Measurements from ENCODE around the gene SCN2A. TPM values are rescaled to one million over a fixed set of nuclear protein-coding genes. Genes with fewer than 3 reads are reported as not detected.

Gene SCN2A
- total and polyA plus RNA-seq, 9 of the 15 experiments (the other 6 are each of a cell fraction or from before 2014, with no cell fraction given), result 0.08 to 0.69 (median 0.31) TPM; not detected in 1

DNA sequence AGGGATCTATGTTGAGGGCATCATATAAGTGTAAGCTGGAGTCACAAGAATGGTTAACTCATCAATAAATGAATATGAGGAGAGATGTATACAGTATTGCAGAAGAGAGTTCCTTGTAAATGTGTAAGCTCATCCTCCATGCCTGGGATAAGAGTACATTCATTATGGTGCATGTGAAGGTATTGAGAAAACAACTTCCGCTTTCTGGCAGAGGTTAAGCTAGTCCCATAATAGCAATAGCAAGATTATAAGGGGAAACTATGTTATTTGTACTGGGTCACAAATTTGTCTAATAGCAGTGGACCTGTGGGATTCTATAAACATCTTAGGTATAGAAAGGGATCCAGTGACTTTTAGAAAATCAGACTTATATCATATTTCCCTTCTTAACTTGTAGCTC lies 44.1 kb downstream of the SCN2A start (continued):
- no peak for TF ChIP-seq CHD4 (IDR thresholded peaks at IDR 0.05; ENCODE audit: insufficient read depth, insufficient replicate concordance, low read depth, low read length, poor library complexity, severe bottlenecking)
- TF ChIP-seq SUPT5H (IDR thresholded peaks at IDR 0.05), result no peak
- TF ChIP-seq ZBTB34 (CRISPR knock-in tag; IDR thresholded peaks at IDR 0.05), result no peak
- no peak for TF ChIP-seq ETV1 (tag; conservative IDR thresholded peaks at IDR 0.05; ENCODE audit: low read depth)

- H2AFZ ChIP-seq (ENCODE audit: low read depth, low read length), result no peak overlapping the region
- no peaks in the 10 kb centered on the region for H3K4me1 ChIP-seq (replicated peaks in 1 of 2; ENCODE audit: control insufficient read depth in 2 of 2, insufficient read depth in 2 of 2, low read length in 2 of 2)
- DNase-seq (ENCODE audit: extremely low read depth in 1 of 4, low spot score in 3 of 4) (no peak), FAIRE-seq (no peak), ATAC-seq (no peak)
- no peaks in the 10 kb centered on the region for H3K36me3 ChIP-seq (ENCODE audit: control insufficient read depth, insufficient read depth, low read length)
- TF ChIP-seq RFX5 (IDR thresholded peaks at IDR 0.05; ENCODE audit: low read depth, low read length) (no peak), ZNF639 (CRISPR knock-in tag; conservative IDR thresholded peaks at IDR 0.05 in 1 of 2, IDR thresholded peaks at IDR 0.05 in 1 of 2) (no peak), FIP1L1 (IDR thresholded peaks at IDR 0.05; ENCODE audit: low read depth, low read length, poor library complexity, severe bottlenecking) (no peak)
- TF ChIP-seq, protein P1, sequence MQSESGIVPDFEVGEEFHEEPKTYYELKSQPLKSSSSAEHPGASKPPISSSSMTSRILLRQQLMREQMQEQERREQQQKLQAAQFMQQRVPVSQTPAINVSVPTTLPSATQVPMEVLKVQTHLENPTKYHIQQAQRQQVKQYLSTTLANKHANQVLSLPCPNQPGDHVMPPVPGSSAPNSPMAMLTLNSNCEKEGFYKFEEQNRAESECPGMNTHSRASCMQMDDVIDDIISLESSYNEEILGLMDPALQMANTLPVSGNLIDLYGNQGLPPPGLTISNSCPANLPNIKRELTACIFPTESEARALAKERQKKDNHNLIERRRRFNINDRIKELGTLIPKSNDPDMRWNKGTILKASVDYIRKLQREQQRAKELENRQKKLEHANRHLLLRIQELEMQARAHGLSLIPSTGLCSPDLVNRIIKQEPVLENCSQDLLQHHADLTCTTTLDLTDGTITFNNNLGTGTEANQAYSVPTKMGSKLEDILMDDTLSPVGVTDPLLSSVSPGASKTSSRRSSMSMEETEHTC (IDR thresholded peaks at IDR 0.05), result no peak
- no peaks in the 10 kb centered on the region for H3K27me3 ChIP-seq (ENCODE audit: control insufficient read depth in 2 of 2, insufficient read depth in 2 of 2, low read length in 2 of 2)
- no peak overlapping the region for H3K4me2 ChIP-seq (ENCODE audit: insufficient read depth, low read length)
- no peaks in the 10 kb centered on the region for H3K9me3 ChIP-seq (replicated peaks; ENCODE audit: control insufficient read depth, insufficient read depth, low read depth, low read length)
- no peaks in the 10 kb centered on the region for H3K9me1 ChIP-seq (ENCODE audit: control insufficient read depth, insufficient read depth, low read length)
- ChIA-PET CTCF (ENCODE audit: low intra/inter-chr PET ratio) (no interaction called here), POLR2A (no interaction called here)
- in situ Hi-C loops (cut with MboI) (no loop called here), intact Hi-C loops (cut with micrococcal nuclease) (no loop called here)
- H4K20me1 ChIP-seq (replicated peaks; ENCODE audit: control insufficient read depth, insufficient read depth, low read length), result no peaks in the 10 kb centered on the region
- H3K4me3 ChIP-seq, result no peak overlapping the region
- no peaks in the 10 kb centered on the region for H3K79me2 ChIP-seq (ENCODE audit: control insufficient read depth, insufficient read depth, low read length)
- BruUV-seq (replicated peaks), result no TSS peak
- no peak overlapping the region for H3K9ac ChIP-seq (ENCODE audit: insufficient read depth in 1 of 2, low read depth in 2 of 2, low read length in 2 of 2)
- no peak overlapping the region for H3K27ac ChIP-seq (ENCODE audit: extremely low read depth, low read depth, low read length)
- 3% methylated on average over 3 of the region's 3 CpGs for WGBS (ENCODE audit: insufficient coverage, low coverage, missing lambda C conversion rate)
These were observed 48.0 kb downstream of the SCN2A start for GRCh38 chr2:165287094-165287778.
